CD4-positive, alpha-beta T cell treated with Interleukin-15 for 4 hours (primary cell): ENCODE data around the gene MED22.
"Not testable (repeated sequence)": the region's sequence is repeated elsewhere in the genome, so short reads cannot be mapped to it uniquely, and the experiment has no call there.

Experiments used
- DNase-seq: peaks from one replicate; pipeline ENCODE4 v3.0.0-alpha.2; 2020; ENCODE audit warnings: low spot score

MED22 gene

DNA sequence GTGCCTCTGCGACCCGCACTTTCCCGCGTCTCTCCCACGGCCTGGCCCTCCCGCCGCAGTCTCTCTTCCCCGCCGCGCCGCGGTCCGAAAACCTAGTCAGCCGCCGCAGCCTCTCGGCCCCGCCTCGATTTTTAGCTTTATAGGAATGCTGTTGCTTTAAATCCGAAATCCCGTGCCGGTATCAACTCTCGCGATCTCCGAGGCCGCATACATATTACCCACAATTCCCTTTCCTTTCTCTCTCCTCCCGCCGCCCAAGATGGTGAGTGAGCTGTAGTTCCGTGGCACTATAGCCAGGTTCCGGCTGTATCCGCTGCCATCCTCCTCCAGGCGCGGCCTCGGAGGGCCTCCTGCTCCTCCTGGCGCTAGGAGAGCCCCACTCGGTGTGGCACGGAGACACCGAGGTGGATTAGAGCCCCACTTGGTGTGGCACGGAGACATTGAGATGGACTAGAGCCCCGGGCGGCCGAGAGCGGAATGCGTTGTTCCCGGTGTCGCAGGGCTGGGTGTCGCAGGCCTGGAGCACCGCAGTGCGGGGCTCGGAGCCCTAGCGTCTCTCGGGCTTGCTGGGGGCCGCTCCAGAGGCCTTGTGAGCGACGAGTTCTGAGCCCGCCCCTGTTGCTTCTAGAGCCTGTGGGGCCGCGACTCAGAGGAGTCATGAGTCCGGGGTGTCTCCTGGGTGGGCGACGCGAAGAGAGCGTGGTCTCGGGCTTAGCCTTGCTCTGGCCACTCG is at the start of gene MED22, which contains the start of gene RPL7A:
TSS of gene MED22 (minus strand) at position 147 of the 733 bp plus-strand sequence. CDS start 1,469 bp downstream, outside the sequence.
TSS of gene RPL7A (plus strand) at position 234 of the 733 bp plus-strand sequence. CDS start at position 260, 26 bp downstream.
- DNase-seq = peak; percentile 94

DNA sequence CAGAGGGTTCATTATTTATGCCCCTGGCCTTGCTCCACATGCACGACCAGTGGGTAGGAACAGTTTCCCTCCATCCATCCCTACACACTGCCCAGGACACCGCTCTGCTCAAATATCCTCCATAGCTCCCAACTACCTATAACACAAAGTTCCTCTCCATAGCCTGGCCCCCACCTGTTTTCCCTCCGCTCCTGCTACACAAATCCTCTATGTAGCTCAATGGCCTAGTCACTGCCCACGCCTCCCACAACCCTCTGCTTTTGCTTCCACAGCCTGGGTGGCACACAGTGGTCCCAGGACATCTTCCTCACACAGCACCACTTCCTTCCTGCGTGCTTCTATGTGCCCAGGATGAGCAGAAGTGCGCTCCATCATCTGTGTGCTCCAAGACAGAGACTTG is 49.4 kb upstream of the MED22 start:
- no peak for DNase-seq

DNA sequence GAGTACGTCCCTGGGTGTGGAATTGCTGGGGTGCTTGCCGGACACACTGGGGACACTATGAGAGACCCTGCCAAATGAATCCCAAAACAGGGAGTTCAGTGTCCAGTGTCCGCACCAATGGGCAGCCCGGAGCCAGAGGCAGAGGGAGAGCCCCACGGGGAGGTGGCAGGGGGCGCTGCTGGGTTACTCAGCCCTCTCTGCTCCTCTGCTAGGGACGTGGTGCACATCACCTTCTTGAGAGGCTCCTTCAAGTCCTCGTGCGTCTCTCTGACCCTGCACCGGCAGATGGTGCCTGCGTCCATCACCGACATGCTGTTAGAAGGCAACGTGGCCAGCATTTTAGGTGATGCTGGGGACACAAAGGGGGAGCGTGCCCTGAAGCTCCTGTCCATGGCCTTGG is 49.0 kb upstream of the MED22 start:
- DNase-seq = no peak

DNA sequence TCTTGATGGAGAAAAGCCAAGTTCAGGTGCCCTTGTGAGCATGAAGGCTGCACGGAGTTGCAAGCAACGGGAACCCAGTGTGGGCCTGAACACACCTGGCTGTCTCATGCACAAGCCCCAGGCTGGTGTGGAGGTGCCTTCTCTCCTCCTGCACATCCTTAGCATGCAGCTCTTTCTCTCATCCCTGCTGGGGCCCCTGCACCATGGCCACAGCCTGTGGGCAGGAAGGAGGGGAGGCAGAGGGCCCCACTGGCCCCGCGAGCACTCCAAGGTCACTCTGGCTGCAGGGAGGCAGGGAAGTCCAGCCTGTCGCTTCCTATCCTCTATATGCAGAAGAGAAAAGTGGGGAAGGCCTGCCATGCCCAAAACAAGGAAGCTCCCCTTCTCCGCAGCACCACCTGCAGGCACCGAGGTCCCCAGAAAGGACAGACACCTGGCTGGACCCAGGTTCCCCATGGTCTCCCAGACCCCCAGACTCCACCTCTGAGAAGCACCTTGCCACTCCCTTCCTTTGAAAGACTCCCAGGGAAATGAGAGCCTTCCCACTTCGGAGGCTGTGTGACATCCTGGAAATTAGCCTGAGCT is 46.8 kb upstream of the MED22 start:
- no peak for DNase-seq

DNA sequence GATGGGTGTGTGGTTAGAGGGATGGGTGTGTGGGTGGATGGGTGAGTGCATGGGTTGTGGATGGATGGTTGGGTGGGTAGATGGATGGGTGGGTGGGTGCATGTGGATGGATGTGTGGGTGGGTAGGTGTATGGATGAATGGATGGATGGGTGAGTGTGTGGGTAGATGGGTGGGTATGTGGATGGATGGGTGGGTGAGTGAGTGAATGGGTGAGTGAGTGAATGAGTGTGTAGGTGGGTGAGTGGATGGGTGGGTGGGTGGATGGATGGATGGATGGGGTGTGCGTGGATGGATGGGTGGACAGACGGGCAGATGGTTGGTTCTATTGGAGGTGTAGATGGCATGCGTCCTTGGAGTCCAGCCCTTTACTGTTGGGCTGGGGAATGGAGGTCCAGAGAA is 45.5 kb upstream of the MED22 start:
- no peak for DNase-seq

DNA sequence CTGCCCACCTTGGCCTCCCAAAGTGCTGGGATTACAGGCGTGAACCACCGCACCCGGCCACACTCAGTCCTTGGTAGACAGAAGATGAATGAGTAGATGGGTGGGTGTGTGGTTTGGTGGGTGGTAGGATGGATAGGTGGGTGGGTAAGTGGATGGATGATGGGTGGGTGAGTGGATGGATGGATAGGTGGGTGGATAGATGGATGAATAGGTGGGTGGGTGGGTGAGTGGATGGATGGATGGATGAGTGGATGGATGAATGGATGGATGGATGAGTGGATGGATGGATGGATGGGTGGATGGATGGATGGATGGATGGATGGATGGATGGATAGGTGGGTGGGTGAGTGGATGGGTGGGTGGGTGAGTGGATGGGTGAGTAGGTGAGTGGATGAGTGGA is 44.4 kb upstream of the MED22 start:
- DNase-seq = not testable (repeated sequence)

DNA sequence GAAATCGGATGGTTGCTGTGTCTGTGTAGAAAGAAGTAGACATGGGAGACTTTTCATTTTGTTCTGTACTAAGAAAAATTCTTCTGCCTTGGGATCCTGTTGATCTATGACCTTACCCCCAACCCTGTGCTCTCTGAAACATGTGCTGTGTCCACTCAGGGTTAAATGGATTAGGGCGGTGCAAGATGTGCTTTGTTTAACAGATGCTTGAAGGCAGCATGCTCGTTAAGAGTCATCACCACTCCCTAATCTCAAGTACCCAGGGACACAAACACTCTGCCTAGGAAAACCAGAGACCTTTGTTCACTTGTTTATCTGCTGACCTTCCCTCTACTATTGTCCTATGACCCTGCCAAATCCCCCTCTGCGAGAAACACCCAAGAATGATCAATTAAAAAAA is 43.5 kb upstream of the MED22 start:
- DNase-seq = not testable (repeated sequence)

DNA sequence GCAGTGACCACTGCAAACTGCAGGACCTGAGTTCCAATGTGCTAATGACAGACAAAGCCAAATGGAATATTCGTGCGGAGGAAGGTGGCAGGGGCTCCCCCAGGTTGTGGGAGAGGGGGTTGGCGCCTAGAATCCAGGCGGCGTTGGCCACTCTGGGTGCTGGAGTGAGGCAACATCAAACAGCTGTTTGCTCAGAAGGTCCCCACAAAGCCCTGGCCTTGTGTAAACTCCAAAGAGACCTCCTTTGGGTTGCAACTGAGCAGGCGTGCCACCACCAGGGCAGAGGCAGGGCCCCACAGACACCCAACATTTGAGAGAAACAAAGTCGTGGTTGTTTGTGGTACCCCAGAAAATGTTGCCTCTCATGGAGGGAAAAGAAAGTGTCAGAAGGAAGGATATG is 42.8 kb upstream of the MED22 start:
- no peak for DNase-seq

DNA sequence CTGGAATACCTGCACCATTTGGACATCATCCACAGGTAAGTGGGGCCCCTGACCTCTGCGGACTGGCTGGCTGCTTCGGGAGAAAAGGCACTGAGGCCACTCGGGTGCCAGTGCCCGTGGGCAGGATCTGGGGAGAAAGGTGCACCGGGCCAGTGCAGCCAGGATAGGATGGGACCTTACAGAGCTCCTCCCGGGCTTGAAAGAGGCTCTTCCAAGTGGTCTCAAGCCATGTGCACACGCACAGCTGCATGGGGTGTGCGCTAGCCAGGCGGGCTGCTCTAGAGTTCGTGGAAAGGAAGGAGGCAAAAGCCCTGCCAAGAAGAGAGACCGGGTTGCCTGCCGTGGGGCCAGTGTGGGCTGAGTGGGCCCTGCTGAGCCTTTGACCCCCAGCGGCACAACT is 41.6 kb upstream of the MED22 start:
- no peak for DNase-seq

DNA sequence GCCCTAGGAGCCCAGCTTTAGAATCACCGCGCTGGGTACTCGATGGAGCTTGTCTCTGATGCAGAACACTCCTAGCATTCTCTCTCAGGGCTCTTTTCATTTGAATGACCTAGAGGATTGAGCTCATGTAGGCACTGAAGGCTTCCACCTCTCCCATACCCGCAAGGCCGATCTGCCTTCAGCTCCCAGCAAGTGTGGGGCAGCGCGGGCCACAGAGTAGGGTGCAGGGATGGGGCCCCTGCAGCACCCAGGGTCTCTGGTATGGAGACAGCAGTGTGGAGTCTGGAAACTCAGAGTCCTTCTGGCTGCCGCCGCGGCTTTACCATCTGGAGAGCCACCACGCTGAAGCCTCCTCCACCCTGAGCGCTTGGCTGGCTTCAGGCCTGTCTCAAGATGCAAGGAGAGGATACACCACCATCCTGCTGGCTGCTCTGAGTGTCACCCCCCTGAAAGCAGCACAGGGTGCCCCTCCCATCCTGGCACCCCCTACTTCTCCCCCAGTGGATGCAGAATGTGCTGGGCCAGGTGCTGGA is 41.2 kb upstream of the MED22 start:
- DNase-seq = no peak

DNA sequence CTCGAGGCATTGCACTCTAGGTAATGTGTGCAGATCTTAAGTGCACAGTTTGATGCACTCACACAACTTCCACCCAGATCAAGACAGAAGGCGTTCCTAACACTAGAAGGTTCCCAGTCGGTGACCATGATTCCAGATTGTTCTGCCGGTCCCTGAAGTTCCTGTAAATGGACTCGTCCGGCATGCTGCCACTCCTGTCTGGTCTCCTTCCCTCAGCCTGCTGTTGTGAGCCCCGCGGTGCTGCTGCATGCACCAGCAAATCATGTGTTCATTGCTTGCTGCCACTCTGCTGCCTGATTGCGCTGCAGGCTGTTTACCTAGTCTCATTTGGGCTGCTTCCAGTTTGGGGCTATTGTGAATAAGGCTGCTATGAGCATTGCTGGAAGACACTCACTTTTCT is 39.7 kb upstream of the MED22 start:
- DNase-seq = no peak

DNA sequence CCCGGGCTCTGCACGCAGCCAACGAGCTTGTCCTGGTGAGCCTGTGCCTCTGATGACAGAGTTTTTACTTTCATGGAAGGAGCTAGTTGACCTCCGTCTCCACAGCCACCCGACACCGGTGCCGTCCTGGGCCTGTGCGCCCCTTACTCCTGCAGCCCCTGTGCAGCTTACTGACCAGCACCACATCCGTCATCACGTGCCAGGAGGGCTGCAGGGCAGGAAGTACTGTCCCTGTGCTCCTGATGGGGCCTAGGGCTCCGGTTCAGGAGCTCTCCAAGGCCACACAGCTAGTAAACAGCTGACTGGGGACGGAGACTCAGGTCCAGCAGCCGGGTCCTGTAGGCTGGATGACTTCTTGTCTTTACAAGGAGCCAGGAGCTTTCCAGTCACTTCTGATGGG is 38.4 kb upstream of the MED22 start:
- DNase-seq = no peak

DNA sequence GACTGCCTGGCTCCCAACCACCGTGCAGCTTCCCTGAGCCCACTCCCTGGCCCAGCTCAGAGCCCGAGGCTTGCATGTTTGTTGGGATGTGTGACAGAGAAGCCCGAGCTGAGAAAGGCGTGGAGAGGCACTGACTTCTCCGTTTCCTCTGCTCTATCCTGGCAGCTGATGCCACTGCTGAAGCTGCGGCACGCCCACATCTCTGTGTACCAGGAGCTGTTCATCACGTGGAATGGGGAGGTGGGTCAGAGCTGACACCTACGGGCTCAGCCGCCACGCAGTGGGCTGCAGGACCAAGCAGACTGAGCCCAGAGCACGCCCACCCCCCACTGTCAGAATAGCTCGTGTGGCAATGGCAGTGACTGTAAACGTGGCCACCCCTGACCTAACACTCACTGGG is 37.5 kb upstream of the MED22 start:
- DNase-seq = no peak

DNA sequence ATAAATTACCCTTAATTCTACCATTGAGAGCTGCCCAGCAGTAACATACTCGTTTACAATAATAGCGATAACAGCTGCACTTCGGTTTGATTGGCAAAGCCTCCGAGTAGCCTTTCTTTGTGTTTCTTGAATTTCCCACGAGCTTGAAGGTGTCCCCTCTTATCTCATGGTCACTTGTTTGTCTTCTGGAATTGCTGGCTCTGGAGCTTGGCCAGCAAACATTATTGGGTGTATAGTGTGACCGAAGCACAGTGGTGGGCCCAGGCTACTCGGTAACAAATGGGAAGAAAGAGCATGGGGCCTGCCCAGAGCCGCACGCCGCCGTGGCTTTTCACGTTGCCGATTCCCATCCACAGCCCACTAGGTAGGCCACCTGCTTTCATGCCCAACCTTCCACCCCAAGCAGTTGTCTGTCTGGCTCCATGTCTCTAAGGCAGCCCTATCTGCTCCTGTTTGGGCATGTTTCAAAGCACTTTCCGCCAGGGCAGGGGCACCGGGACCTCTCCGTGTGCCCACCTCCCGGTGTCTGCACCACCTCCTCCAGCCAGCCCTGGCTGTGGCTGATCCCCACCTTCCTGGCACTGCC is 36.9 kb upstream of the MED22 start:
- no peak for DNase-seq

DNA sequence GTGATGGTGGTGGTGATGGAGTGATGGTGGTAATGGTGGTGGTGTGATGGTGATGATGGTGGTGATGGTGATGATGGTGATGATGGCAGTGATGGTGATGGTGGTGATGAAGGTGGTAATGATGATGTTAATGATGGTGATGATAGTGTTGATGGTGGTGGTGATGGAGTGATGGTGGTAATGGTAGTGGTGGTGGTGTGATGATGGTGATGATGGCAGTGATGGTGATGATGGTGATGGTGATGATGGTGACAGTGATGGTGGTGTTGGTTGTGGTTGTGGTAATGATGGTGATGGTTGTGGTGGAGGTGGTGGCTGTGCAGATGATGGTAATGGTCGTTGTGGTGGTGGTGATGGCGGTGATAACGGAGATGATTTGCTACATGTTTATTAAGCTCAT is 35.5 kb upstream of the MED22 start:
- DNase-seq = no peak

DNA sequence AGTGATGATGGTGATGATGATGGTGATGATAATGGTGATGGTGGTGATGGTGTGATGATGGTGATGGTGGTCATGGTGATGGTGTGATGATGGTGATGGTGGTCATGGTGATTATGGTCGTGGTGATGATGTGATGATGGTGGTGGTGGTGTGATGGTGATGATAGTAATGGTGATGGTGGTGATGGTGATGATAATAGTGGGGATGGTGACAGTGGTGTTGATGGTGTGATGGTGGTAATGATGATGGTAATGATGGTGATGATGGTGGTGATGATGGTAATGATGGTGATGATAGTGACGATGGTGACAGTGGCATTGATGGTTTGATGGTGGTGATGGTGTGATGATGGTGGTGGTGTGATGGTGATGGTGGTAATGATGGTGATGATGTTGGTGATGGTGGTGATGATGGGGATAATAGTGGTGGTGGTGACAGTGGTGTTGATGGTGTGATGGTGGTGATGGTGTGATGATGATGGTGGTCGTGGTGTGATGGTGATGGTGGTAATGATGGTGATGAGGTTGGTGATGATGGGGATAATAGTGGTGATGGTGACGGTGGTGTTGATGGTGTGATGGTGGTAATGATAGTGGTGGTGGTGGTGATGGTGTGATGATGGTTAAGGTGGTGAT is 34.7 kb upstream of the MED22 start:
- DNase-seq = no peak

DNA sequence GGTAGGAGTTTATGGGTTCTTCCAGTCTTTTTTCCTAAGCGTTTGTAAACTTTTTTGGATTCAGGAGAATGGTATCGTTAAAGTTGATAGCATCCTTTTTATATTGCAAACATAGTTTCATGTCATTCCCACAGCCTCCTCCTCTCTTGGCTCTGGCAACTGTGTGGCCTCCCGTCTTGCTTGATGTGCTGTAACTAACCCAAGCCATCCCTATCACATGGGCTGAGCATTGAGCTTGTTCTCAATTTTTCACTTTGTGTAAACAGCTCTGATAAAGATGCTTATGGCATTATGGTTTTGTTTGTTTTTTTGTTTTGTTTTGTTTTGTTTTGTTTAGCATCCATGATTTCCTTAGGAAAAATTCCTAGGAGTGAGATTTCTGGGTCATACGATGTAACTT is 32.8 kb upstream of the MED22 start:
- DNase-seq = no peak

DNA sequence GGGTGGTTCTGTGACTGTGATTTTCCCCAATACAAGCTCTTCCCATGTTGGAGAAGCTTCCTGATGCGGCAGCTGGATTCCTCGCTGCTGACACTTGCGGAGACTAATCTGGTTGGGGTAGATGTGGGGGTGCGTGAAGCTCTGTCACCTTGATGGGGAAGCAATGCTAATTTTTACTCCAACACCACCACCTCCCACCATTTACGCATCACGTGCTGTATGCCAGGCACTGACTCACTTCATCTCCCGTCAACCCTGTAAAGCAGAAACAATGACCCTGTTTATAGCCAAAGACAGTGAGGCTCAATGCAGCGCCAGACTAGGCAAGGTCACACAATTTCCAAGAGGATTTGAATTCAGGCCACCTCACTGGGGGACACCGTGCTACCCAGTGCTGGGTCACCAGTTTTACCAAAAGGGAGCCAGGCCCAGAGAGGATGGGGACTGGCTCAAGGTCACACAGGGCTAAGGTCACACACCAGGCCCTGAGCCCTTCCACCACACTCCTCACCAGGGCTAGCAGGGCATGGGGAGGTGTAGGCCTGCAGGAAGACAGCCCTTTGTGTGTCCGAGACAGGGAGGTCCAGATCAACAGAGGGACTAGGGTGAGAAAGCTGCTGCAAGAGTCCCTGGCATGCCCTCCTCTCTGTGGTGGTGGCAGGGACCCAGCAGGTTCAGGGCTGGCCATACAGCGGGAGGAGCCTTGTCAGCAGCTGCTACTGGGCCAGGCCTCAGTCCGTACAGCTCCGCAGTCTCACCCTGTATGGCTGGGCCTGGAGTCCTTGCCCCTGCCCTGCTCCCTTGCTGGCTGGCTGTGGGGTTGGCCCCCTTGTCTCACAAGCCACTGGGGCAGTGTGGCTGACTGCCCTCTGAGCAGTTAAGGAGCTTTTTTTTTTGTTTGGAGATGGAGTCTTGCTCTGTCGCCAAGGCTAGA is 31.5 kb upstream of the MED22 start:
- DNase-seq = no peak

DNA sequence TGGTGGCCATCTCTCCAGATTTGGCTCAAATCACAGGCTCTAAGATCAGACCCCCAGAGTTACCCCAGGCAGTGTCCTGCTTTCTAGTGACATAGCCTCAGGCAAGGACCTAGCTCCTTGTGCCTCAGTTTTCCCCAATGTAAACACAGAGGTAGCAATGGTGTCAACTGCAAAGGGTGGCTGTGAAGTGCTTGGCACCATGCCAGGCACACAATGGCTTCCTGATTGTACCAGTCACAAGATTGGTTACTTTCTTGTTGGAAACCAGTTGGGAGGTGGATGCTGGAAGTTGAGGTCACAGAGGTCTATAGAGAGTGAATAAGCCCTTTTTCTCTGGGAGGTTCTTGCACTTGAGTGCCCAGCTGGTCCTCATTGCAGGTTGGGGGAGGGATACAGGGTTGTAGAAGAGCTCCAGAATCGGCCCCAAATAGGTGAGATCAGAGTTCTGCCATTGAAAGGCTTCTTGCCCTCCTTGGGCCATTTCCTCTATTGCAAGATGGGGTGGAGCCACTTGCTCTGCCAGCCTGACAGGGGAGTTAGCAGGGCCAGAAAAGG is 30.6 kb upstream of the MED22 start:
- no peak for DNase-seq

DNA sequence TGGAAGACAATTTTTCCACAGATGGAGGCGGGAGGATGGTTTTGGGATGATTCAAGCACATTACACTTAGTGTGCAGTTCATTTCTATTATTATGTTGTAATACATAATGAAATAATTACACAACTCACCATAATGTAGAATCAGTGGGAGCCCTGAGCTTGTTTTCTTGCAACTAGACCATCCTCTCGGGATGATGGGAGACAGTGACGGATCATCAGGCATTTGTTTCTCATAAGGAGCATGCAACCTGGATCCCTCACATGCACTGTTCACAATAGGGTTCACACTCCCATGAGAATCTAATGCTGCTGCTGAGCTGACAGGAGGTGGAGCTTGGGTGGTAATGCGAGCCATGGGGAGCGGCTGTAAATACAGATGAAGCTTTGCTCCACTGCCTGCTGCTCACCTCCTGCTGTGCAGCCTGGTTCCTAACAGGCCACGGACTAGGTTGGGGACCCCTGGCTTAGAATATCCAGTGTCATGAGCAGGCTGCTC is 29.8 kb upstream of the MED22 start:
- no peak for DNase-seq

DNA sequence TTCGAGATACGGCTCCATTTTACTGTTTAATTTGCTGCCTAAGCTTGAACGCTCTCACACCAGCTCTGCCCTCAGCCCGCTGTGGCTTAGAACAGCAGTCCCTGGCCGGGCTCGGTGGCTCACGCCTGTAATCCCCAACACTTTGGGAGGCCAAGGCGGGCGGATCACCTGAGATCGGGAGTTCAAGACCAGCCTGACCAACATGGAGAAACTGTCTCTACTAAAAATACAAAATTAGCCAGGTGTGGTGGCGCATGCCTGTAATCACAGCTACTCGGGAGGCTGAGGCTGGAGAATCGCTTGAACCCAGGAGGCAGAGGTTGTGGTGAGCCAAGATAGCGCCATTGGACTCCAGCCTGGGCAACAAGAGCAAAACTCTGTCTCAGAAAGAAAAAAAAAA is 29.3 kb upstream of the MED22 start:
- not testable (repeated sequence) for DNase-seq
